ENCODE data around the gene TMC5.

DNA sequence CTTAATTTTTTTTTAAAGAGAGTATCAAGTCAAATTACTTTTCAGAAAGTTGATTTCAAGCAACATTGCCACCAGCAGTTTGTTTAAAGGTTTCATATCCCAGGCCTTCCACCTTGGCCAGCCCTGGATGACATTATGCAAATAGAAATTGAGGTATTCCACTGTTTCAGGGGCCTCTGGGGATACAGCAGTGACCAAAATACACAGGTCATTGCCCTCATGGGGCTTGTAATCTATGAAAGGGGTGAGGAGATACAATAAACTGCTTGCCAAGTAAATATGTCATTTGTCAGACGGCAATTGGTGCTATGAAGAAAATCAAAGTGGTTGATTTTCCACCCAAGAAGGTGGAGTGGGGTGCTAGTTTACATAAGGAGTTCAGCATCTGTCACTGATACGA, 37.8 kb upstream of the TMC5 start:
- TF ChIP-seq, protein P1, sequence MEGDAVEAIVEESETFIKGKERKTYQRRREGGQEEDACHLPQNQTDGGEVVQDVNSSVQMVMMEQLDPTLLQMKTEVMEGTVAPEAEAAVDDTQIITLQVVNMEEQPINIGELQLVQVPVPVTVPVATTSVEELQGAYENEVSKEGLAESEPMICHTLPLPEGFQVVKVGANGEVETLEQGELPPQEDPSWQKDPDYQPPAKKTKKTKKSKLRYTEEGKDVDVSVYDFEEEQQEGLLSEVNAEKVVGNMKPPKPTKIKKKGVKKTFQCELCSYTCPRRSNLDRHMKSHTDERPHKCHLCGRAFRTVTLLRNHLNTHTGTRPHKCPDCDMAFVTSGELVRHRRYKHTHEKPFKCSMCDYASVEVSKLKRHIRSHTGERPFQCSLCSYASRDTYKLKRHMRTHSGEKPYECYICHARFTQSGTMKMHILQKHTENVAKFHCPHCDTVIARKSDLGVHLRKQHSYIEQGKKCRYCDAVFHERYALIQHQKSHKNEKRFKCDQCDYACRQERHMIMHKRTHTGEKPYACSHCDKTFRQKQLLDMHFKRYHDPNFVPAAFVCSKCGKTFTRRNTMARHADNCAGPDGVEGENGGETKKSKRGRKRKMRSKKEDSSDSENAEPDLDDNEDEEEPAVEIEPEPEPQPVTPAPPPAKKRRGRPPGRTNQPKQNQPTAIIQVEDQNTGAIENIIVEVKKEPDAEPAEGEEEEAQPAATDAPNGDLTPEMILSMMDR (IDR thresholded peaks at IDR 0.05; ENCODE audit: low read depth, low read length, poor library complexity, severe bottlenecking), result no peak
- no peak for TF ChIP-seq EZH2phosphoT487 (IDR thresholded peaks at IDR 0.05; ENCODE audit: borderline replicate concordance, low read length)

All from DOHH2 (cell line).